Middle frontal gyrus (tissue), 1 donor: ENCODE data around the gene DNAJC30.

Source experiments
- DNase-seq: peaks from one replicate; pipeline ENCODE4 v3.0.0-alpha.2; 2015; ENCODE audit warnings: low spot score; ENCODE audit errors: extremely low spot score

Gene DNAJC30

GRCh38 chr7:73649576-73649975, 33.7 kb downstream of the DNAJC30 start:
- DNase-seq, result no peak

- no peak for DNase-seq
These were observed 34.5 kb downstream of the DNAJC30 start for GRCh38 chr7:73648593-73649332.

GRCh38 chr7:73647725-73648592, 35.3 kb downstream of the DNAJC30 start:
- no peak for DNase-seq

- DNase-seq, result no peak
These were observed 36.2 kb downstream of the DNAJC30 start for GRCh38 chr7:73646785-73647724.

DNA sequence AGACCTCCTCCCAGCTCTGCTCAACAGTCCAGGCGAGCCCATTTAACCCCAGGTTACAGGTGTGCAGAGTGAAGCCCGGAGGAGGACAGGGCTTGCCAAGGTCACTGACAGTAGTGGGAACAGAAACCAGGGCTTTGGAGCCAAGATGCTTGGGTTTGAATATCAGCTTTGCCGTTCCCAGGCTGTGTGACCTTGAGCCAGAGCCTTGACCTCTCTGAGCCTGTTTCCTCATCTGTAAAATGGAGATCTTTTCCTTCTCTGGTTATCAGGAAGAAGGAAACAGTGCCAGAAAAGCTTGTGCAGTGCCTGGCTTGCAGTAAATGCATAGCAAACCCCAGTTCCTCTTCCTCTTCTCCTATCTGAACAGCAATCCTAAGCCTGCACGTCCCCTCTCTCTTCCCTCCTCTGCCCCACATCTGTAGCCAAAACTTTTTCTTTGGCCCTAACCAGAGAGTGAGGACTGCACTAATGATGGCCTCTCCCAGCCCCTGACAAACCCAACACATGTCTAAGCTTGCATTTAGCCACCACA, 37.5 kb downstream of the DNAJC30 start:
- no peak for DNase-seq

DNA sequence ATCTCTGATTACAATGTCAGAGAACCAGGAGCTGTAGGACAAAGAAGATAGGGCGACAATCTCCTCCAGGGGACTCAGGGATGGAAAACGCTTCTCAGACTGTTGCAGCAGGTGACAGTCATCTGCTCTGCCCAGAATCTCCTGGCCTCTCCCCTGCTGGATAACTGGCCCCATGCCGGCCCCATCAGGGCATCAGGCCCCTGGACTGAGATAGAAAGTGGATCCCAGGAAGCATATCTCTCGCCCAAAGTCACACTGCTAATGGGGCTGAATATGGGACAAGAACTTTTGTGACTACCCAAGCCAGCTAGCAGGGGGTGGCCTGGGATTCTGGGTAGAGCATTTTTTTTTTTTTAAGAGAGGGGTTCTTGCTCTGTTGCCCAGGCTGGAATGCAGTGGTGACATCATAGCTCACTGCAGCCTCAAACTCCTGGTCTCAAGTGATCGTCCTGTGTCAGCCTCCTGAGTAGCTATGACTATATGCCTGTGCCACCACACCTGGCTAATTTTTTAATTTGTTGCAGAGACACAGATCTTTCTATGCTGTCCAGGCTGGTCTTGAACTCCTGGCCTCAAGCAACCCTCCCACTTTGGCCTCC, 38.5 kb downstream of the DNAJC30 start:
- no peak for DNase-seq

GRCh38 chr7:73642834-73643233, 40.4 kb downstream of the DNAJC30 start:
- no peak for DNase-seq

GRCh38 chr7:73638911-73639310, 44.3 kb downstream of the DNAJC30 start:
- no peak for DNase-seq

DNA sequence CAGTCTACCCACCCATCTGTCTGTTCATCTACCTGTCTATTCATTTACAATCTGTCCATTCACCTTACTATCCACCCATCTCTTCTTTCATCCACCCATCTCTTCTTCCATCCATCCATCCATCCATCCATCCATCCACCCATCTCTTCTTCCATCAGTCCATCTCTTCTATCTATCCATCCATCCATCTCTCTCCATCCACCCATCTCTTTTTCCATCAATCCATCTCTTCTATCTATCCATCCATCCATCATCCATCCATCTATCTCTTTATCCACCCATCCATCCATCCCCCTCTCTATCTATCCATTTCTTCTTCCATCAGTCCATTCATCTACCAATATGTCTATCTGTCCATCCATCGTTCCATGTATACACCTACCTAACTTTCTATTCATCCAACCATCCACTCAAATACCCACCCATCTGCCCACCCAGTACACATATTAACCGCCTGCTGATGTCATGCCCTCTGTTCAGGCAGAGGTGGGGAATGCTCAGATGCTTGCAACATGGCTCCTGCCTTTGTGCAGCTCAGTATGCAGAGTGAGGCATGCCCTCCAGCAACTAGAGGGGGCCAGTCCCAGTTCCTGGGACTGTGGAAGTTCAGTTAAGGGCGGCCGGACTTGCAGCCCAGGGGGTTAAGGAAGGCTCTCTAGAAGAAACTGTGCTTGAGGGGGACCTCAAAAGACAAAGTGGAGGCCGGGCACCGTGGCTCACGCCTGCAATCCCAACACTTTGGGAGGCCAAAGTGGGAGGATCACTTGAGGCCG, 47.6 kb downstream of the DNAJC30 start:
- no peak for DNase-seq

DNA sequence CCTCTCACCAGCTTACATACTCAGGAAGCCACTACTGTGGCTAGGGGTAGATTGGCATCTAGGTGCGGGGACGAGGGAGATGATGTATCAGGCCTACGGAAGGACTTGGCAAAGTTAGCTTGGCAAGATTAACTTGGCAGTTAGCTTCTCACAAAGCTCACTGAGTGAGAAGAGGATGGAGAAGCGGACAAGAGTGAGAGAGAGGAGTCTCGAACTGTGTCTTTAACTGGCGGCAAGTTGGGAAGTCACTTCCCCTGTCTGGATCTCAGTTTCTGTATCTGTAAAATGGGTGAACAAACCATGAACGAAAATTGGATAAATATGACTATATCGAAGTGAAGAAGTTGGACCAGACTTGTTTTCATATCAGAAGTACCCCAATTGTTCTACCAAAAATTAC, 49.4 kb downstream of the DNAJC30 start:
- no peak for DNase-seq

DNA sequence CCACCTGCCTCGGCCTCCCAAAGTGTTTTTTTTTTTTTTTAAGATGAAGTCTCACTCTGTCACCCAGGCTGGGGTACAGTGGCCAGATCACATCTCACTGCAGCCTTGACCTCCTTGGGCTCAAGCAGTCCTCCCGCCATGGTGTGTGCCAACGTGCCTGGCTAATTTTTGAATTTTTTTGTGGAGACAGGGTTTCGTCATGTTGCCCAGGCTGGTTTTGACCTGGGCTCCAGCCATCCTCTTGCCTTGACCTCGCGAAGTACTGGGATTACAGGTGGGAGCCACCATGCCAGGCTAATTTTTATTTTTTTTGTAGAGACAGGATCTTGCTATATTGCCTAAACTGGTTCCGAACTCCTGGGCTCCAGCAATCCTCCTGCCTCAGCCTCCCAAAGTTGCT, 49.9 kb downstream of the DNAJC30 start:
- no peak for DNase-seq

DNA sequence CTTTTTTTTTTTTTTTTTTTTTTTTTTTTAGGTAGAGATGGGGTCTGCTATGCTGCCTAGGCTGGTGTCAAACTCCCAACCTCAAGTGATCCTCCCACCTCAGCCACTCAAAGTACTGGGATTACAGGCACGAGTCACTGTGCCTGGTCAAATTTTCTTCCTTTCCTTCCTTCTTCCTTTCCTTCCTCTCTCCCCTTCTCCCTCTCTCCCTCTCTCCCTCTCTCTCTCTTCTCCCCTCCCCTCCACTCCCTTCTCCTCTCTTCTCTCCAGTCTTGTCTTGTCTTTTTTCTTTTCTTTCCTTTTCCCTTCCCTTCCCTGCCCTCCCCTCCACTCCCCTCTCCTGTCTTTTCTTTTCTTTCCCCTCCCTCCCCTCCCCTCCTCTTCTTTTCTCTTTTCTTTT, 51.7 kb downstream of the DNAJC30 start:
- no peak for DNase-seq
